ENCODE measurements around the gene APEH.

GRCh38 chr3:49656541-49657112 is 17.5 kb upstream of the APEH start:
- TF ChIP-seq, protein P1, sequence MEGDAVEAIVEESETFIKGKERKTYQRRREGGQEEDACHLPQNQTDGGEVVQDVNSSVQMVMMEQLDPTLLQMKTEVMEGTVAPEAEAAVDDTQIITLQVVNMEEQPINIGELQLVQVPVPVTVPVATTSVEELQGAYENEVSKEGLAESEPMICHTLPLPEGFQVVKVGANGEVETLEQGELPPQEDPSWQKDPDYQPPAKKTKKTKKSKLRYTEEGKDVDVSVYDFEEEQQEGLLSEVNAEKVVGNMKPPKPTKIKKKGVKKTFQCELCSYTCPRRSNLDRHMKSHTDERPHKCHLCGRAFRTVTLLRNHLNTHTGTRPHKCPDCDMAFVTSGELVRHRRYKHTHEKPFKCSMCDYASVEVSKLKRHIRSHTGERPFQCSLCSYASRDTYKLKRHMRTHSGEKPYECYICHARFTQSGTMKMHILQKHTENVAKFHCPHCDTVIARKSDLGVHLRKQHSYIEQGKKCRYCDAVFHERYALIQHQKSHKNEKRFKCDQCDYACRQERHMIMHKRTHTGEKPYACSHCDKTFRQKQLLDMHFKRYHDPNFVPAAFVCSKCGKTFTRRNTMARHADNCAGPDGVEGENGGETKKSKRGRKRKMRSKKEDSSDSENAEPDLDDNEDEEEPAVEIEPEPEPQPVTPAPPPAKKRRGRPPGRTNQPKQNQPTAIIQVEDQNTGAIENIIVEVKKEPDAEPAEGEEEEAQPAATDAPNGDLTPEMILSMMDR (conservative IDR thresholded peaks at IDR 0.05 in 1 of 2, IDR thresholded peaks at IDR 0.05 in 1 of 2; ENCODE audit: low read depth in 1 of 2, low read length in 2 of 2), result no peak
- TF ChIP-seq EZH2 (IDR thresholded peaks at IDR 0.05; ENCODE audit: low read length, missing control alignments), result no peak

Data from fibroblast of lung (primary cell).